ENCODE measurements around the gene ITPK1.

DNA sequence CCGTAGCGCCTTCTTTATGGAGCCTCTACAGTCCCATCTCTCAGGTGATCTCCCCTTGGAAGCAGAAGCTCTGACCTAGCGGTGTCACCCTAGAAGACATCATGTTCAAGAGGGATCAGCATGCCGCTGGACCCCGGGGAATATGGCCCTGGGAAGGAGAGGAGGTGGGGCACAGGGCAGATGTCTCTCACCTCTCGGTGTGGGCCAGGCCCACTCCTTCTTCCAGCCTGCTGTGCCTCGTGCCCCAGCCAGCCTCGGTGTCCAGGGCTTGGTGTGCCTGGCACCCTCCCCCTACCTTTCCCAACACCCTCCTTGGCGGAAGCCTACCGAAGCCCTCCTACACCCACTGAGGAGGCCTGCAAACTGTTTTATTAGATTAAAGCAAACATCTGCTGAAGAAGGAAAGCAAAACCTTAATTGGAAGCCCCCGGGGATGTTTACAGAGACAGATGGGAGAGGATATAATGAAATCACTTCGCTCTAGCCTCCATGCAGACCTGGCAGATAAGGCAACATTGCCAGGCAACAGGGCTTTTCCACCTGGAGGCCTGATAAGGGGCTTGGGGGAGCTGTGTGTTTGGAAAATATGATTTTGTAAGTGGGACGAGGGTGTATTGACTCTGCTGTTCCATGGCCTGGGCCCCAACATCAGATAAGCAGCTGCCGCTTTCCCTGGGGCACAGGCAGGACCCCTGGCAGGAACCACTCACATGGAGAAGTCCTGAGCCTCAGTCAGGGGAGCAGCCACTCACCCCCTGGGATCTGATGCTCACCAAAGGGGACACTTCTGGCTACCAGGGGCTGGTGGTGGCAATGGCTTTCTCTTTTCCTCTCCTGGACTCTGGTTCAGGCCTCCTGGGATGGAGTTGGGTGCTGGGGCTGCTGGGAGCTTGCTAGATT is 198.4 kb downstream of the ITPK1 start:
- TF ChIP-seq, protein P1, sequence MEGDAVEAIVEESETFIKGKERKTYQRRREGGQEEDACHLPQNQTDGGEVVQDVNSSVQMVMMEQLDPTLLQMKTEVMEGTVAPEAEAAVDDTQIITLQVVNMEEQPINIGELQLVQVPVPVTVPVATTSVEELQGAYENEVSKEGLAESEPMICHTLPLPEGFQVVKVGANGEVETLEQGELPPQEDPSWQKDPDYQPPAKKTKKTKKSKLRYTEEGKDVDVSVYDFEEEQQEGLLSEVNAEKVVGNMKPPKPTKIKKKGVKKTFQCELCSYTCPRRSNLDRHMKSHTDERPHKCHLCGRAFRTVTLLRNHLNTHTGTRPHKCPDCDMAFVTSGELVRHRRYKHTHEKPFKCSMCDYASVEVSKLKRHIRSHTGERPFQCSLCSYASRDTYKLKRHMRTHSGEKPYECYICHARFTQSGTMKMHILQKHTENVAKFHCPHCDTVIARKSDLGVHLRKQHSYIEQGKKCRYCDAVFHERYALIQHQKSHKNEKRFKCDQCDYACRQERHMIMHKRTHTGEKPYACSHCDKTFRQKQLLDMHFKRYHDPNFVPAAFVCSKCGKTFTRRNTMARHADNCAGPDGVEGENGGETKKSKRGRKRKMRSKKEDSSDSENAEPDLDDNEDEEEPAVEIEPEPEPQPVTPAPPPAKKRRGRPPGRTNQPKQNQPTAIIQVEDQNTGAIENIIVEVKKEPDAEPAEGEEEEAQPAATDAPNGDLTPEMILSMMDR (conservative IDR thresholded peaks at IDR 0.05; ENCODE audit: low read depth in 2 of 2) = no peak
- TF ChIP-seq EZH2phosphoT487 (IDR thresholded peaks at IDR 0.05; ENCODE audit: unreplicated experiment) (no peak), ZNF331 (CRISPR knock-in tag; IDR thresholded peaks at IDR 0.05; ENCODE audit: low read depth) (no peak), EZH2 (IDR thresholded peaks at IDR 0.05; ENCODE audit: low read depth, unreplicated experiment) (no peak), POLR2AphosphoS5 (IDR thresholded peaks at IDR 0.05; ENCODE audit: low read depth) (no peak), CREB1 (CRISPR knock-in tag; IDR thresholded peaks at IDR 0.05; ENCODE audit: low read depth) (no peak), NANOG (IDR thresholded peaks at IDR 0.05; ENCODE audit: borderline replicate concordance) (no peak), JUNB (IDR thresholded peaks at IDR 0.05; ENCODE audit: unreplicated experiment) (no peak)
- TF ChIP-seq, protein P2, sequence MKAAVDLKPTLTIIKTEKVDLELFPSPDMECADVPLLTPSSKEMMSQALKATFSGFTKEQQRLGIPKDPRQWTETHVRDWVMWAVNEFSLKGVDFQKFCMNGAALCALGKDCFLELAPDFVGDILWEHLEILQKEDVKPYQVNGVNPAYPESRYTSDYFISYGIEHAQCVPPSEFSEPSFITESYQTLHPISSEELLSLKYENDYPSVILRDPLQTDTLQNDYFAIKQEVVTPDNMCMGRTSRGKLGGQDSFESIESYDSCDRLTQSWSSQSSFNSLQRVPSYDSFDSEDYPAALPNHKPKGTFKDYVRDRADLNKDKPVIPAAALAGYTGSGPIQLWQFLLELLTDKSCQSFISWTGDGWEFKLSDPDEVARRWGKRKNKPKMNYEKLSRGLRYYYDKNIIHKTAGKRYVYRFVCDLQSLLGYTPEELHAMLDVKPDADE (IDR thresholded peaks at IDR 0.05) = no peak
- TF ChIP-seq, protein P3, sequence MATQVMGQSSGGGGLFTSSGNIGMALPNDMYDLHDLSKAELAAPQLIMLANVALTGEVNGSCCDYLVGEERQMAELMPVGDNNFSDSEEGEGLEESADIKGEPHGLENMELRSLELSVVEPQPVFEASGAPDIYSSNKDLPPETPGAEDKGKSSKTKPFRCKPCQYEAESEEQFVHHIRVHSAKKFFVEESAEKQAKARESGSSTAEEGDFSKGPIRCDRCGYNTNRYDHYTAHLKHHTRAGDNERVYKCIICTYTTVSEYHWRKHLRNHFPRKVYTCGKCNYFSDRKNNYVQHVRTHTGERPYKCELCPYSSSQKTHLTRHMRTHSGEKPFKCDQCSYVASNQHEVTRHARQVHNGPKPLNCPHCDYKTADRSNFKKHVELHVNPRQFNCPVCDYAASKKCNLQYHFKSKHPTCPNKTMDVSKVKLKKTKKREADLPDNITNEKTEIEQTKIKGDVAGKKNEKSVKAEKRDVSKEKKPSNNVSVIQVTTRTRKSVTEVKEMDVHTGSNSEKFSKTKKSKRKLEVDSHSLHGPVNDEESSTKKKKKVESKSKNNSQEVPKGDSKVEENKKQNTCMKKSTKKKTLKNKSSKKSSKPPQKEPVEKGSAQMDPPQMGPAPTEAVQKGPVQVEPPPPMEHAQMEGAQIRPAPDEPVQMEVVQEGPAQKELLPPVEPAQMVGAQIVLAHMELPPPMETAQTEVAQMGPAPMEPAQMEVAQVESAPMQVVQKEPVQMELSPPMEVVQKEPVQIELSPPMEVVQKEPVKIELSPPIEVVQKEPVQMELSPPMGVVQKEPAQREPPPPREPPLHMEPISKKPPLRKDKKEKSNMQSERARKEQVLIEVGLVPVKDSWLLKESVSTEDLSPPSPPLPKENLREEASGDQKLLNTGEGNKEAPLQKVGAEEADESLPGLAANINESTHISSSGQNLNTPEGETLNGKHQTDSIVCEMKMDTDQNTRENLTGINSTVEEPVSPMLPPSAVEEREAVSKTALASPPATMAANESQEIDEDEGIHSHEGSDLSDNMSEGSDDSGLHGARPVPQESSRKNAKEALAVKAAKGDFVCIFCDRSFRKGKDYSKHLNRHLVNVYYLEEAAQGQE (IDR thresholded peaks at IDR 0.05; ENCODE audit: unreplicated experiment) = no peak
- TF ChIP-seq, protein P4, sequence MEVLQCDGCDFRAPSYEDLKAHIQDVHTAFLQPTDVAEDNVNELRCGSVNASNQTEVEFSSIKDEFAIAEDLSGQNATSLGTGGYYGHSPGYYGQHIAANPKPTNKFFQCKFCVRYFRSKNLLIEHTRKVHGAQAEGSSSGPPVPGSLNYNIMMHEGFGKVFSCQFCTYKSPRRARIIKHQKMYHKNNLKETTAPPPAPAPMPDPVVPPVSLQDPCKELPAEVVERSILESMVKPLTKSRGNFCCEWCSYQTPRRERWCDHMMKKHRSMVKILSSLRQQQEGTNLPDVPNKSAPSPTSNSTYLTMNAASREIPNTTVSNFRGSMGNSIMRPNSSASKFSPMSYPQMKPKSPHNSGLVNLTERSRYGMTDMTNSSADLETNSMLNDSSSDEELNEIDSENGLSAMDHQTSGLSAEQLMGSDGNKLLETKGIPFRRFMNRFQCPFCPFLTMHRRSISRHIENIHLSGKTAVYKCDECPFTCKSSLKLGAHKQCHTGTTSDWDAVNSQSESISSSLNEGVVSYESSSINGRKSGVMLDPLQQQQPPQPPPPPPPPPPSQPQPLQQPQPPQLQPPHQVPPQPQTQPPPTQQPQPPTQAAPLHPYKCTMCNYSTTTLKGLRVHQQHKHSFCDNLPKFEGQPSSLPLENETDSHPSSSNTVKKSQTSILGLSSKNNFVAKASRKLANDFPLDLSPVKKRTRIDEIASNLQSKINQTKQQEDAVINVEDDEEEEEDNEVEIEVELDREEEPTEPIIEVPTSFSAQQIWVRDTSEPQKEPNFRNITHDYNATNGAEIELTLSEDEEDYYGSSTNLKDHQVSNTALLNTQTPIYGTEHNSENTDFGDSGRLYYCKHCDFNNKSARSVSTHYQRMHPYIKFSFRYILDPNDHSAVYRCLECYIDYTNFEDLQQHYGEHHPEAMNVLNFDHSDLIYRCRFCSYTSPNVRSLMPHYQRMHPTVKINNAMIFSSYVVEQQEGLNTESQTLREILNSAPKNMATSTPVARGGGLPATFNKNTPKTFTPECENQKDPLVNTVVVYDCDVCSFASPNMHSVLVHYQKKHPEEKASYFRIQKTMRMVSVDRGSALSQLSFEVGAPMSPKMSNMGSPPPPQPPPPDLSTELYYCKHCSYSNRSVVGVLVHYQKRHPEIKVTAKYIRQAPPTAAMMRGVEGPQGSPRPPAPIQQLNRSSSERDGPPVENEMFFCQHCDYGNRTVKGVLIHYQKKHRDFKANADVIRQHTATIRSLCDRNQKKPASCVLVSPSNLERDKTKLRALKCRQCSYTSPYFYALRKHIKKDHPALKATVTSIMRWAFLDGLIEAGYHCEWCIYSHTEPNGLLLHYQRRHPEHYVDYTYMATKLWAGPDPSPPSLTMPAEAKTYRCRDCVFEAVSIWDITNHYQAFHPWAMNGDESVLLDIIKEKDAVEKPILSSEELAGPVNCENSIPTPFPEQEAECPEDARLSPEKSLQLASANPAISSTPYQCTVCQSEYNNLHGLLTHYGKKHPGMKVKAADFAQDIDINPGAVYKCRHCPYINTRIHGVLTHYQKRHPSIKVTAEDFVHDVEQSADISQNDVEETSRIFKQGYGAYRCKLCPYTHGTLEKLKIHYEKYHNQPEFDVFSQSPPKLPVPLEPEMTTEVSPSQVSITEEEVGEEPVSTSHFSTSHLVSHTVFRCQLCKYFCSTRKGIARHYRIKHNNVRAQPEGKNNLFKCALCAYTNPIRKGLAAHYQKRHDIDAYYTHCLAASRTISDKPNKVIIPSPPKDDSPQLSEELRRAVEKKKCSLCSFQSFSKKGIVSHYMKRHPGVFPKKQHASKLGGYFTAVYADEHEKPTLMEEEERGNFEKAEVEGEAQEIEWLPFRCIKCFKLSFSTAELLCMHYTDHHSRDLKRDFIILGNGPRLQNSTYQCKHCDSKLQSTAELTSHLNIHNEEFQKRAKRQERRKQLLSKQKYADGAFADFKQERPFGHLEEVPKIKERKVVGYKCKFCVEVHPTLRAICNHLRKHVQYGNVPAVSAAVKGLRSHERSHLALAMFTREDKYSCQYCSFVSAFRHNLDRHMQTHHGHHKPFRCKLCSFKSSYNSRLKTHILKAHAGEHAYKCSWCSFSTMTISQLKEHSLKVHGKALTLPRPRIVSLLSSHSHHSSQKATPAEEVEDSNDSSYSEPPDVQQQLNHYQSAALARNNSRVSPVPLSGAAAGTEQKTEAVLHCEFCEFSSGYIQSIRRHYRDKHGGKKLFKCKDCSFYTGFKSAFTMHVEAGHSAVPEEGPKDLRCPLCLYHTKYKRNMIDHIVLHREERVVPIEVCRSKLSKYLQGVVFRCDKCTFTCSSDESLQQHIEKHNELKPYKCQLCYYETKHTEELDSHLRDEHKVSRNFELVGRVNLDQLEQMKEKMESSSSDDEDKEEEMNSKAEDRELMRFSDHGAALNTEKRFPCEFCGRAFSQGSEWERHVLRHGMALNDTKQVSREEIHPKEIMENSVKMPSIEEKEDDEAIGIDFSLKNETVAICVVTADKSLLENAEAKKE (CRISPR knock-in tag; IDR thresholded peaks at IDR 0.05) = no peak

Data from GM23338 (cell line).